ENCODE data around the gene SNAI3. TPM values are rescaled to one million over a fixed set of nuclear protein-coding genes. Genes with fewer than 3 reads are reported as not detected.

SNAI3 gene
- total RNA-seq, 1 donor from 2014 or later: not detected

GRCh38 chr16:88629835-88630234 lies 56.5 kb downstream of the SNAI3 start:
- H3K9me3 ChIP-seq: no peaks in the 10 kb centered on the region
- no peaks in the 10 kb centered on the region for H3K27me3 ChIP-seq
- DNase-seq (ENCODE audit: extremely low spot score in 2 of 2): no peak
- peaks cover 0 to 69% of the 10 kb centered on the region in 2 donors for H3K36me3 ChIP-seq
- intact Hi-C loops (cut with DNase I): no loop called here
- H3K4me3 ChIP-seq: no peak overlapping the region
- H3K27ac ChIP-seq: no peak overlapping the region
- no peak for TF ChIP-seq POLR2AphosphoS5 (IDR thresholded peaks at IDR 0.05; ENCODE audit: insufficient read depth in 1 of 2, low read depth in 1 of 2)
- peaks cover 13% of the 10 kb centered on the region for H3K4me1 ChIP-seq

- Histone ChIP-seq H3K27me3 (no peaks in the 10 kb centered on the region), H3K36me3 (peaks cover 0 to 82% of the 10 kb centered on the region in 2 donors), H3K4me1 (no peaks in the 10 kb centered on the region), H3K4me3 (no peak overlapping the region), H3K9me3 (no peaks in the 10 kb centered on the region), H3K27ac (no peak overlapping the region)
- no peak for DNase-seq (ENCODE audit: extremely low spot score in 2 of 2)
- intact Hi-C loops (cut with DNase I): no loop called here
- TF ChIP-seq POLR2A (IDR thresholded peaks at IDR 0.05): no peak
- no peak for TF ChIP-seq POLR2AphosphoS5 (IDR thresholded peaks at IDR 0.05; ENCODE audit: insufficient read depth in 1 of 2, low read depth in 1 of 2)
- no peak for TF ChIP-seq CTCF (IDR thresholded peaks at IDR 0.05)
Measured at GRCh38 chr16:88628512-88628974, 57.8 kb downstream of the SNAI3 start.

Small RNA genes within 50 kb of the gene (microRNA-seq; reads per million reads assigned to microRNA genes)
- not detected for gene MIR4722 (ENCODE audit: borderline number of aligned reads, borderline replicate concordance)

Other genes starting within 250 kb of the SNAI3 start
- gene ZFPM1, start 233.2 kb downstream of the SNAI3 start, total RNA-seq: 1.7 TPM
- gene ZC3H18, start 116.1 kb downstream of the SNAI3 start, total RNA-seq: 18.4 TPM
- gene IL17C, start 47.9 kb downstream of the SNAI3 start, total RNA-seq: not detected
- 188 TPM for gene CYBA, start 35.5 kb downstream of the SNAI3 start, total RNA-seq
- 33.1 TPM for gene MVD, start 23.4 kb downstream of the SNAI3 start, total RNA-seq
- 26.5 TPM for gene RNF166, start 19.9 kb upstream of the SNAI3 start, total RNA-seq
- 7.9 TPM for gene CTU2, start 20.0 kb upstream of the SNAI3 start, total RNA-seq
- gene PIEZO1, start 98.7 kb upstream of the SNAI3 start, total RNA-seq: 184 TPM
- 10.8 TPM for gene CDT1, start 117.3 kb upstream of the SNAI3 start, total RNA-seq
- gene APRT, start 125.4 kb upstream of the SNAI3 start, total RNA-seq: 134 TPM
- gene GALNS, start 170.4 kb upstream of the SNAI3 start, total RNA-seq: 61.4 TPM
- gene TRAPPC2L, start 170.6 kb upstream of the SNAI3 start, total RNA-seq: 50.8 TPM
- gene PABPN1L, start 180.2 kb upstream of the SNAI3 start, total RNA-seq: not detected